SK-N-SH (cell line): ENCODE results near the gene NKG7. TPM values are rescaled to one million over a fixed set of nuclear protein-coding genes. Genes with fewer than 3 reads are reported as not detected.
"Not testable (repeated sequence)": the region's sequence is repeated elsewhere in the genome, so short reads cannot be mapped to it uniquely, and the experiment has no call there.

Source experiments
- CTCF ChIA-PET: fragments of 300-600, 350-600 bp; formaldehyde crosslinking; extraction: SDS; loops from one replicate; lab custom pipeline; 2021; lab: Yijun Ruan, JAX
- POLR2A ChIA-PET: fragments of 350-600 bp; sonication (Branson Sonifier 250); formaldehyde crosslinking; extraction: SDS; loops from one replicate; lab custom pipeline; 2020; ENCODE audit warnings: antibody characterized with exemption, inconsistent platforms; lab: Yijun Ruan, JAX
- DNase-seq: peaks from one replicate; pipeline ENCODE4 v3.0.0; 2012
- H2AFZ ChIP-seq: fragments of 200-600 bp; sonication (generic); 2 replicates; pipeline ENCODE4 v1.8.1; 2016; ENCODE audit warnings: antibody characterized with exemption, mild to moderate bottlenecking, low read depth
- H3F3A ChIP-seq: fragments of 200-600 bp; sonication (generic); replicated peaks from 2 replicates; pipeline ENCODE3; 2016; ENCODE audit warnings: antibody characterized with exemption, mild to moderate bottlenecking; ENCODE audit not compliant: insufficient read depth
- H3K27ac ChIP-seq, 2 experiments: fragments of 200-500 bp in 1 of 2; fragments of 200-600 bp in 1 of 2; sonication (Bioruptor generic) in 1 of 2; sonication (generic), shearing (Covaris generic) in 1 of 2; 2 replicates each; pipeline versions ENCODE4 v1.5.1 to v1.6.1; 2014 to 2016; ENCODE audit warnings: low read depth in 2 of 2, inconsistent platforms in 1 of 2, low read length in 1 of 2, mild to moderate bottlenecking in 1 of 2, mixed read lengths in 1 of 2
- H3K27me3 ChIP-seq: fragments of 200-600 bp; sonication (generic), shearing (Covaris generic); 2 replicates; pipeline ENCODE4 v1.6.1; 2016; ENCODE audit warnings: mixed run types; ENCODE audit not compliant: insufficient read depth
- H3K36me3 ChIP-seq, 2 experiments: fragments of 200-500 bp in 1 of 2; fragments of 200-600 bp in 1 of 2; sonication (Bioruptor generic) in 1 of 2; sonication (generic) in 1 of 2; replicated peaks in 1 of 2; 2 replicates each; pipeline versions ENCODE3 to v1.5.1; 2014 to 2016; ENCODE audit warnings: low read length in 1 of 2, mild to moderate bottlenecking in 1 of 2; ENCODE audit not compliant: insufficient read depth in 2 of 2, control insufficient read depth in 1 of 2
- H3K4me1 ChIP-seq, 2 experiments: fragments of 200-500 bp in 1 of 2; fragments of 200-600 bp in 1 of 2; sonication (Bioruptor generic) in 1 of 2; sonication (generic), shearing (Covaris generic) in 1 of 2; 2 replicates each; pipeline versions ENCODE4 v1.5.1 to v1.6.1; 2014 to 2016; ENCODE audit warnings: low read depth in 1 of 2, low read length in 1 of 2, mixed run types in 1 of 2; ENCODE audit not compliant: insufficient read depth in 2 of 2, control insufficient read depth in 1 of 2
- H3K4me2 ChIP-seq: fragments of 200-600 bp; sonication (generic), shearing (Covaris generic); 2 replicates; pipeline ENCODE4 v1.6.1; 2017; ENCODE audit warnings: mixed run types
- H3K4me3 ChIP-seq, 2 experiments: fragments of 200-500 bp in 1 of 2; fragments of 200-600 bp in 1 of 2; sonication (Bioruptor generic) in 1 of 2; sonication (generic), shearing (Covaris generic) in 1 of 2; 2 replicates each; pipeline versions ENCODE4 v1.5.1 to v1.8.1; 2014 to 2016; ENCODE audit warnings: low read depth in 2 of 2, inconsistent platforms in 1 of 2, low read length in 1 of 2, mild to moderate bottlenecking in 1 of 2, mixed read lengths in 1 of 2, moderate library complexity in 1 of 2
- H3K79me2 ChIP-seq: fragments of 200-600 bp; sonication (generic); 2 replicates; pipeline ENCODE4 v1.8.1; 2017; ENCODE audit warnings: mild to moderate bottlenecking; ENCODE audit not compliant: insufficient read depth
- H3K9ac ChIP-seq: fragments of 200-600 bp; sonication (generic); 2 replicates; pipeline ENCODE4 v1.6.1; 2017; ENCODE audit warnings: mixed run types
- H3K9me2 ChIP-seq: fragments of 200-600 bp; sonication (generic); 2 replicates; pipeline ENCODE4 v1.6.1; 2017; ENCODE audit warnings: mixed run types
- H3K9me3 ChIP-seq: fragments of 200-600 bp; sonication (generic); 2 replicates; pipeline ENCODE4 v1.6.1; 2017; ENCODE audit warnings: mixed run types, mild to moderate bottlenecking, moderate library complexity
- H4K20me1 ChIP-seq: fragments of 200-600 bp; sonication (generic); 2 replicates; pipeline ENCODE4 v1.6.1; 2017; ENCODE audit warnings: mild to moderate bottlenecking, mixed run types; ENCODE audit not compliant: insufficient read depth
- ELF1 ChIP-seq: IDR thresholded peaks from 2 replicates; pipeline ENCODE4 v1.4.0; 2012
- GABPA ChIP-seq: IDR thresholded peaks from 2 replicates; pipeline ENCODE4 v1.4.0; 2012; ENCODE audit warnings: low read depth, mild to moderate bottlenecking
- IRF3 ChIP-seq: fragments of 150-350 bp; IDR thresholded peaks from 2 replicates; pipeline ENCODE4 v1.6.1; 2016; ENCODE audit warnings: mild to moderate bottlenecking, low read depth, low read length
- MEF2A ChIP-seq: IDR thresholded peaks from 2 replicates; pipeline ENCODE4 v1.4.0; 2012; ENCODE audit warnings: low read depth, borderline replicate concordance
- REST ChIP-seq: IDR thresholded peaks from 2 replicates; pipeline ENCODE4 v1.6.1; 2012; ENCODE audit warnings: mild to moderate bottlenecking, low read depth, low read length, moderate library complexity
- RFX5 ChIP-seq: IDR thresholded peaks from 2 replicates; pipeline ENCODE4 v1.6.1; 2012; ENCODE audit warnings: mild to moderate bottlenecking, improper control_type of control experiment, low read length
- SIN3A ChIP-seq: IDR thresholded peaks from 2 replicates; pipeline ENCODE4 v1.6.1; 2012; ENCODE audit warnings: low read depth, mild to moderate bottlenecking, low read length, moderate library complexity, borderline replicate concordance
- YY1 ChIP-seq: IDR thresholded peaks from 2 replicates; pipeline ENCODE4 v1.4.0; 2012; ENCODE audit warnings: low read depth, mild to moderate bottlenecking
- ZBTB33 ChIP-seq: IDR thresholded peaks from 2 replicates; pipeline ENCODE4 v1.4.0; 2012; ENCODE audit warnings: low read depth, borderline replicate concordance
- WGBS: methylation state at CpG from one replicate; pipeline ENCODE4 v1.1.6; 2017; ENCODE audit warnings: low lambda C conversion rate; 5-methylcytosine and 5-hydroxymethylcytosine counted together
- polyA plus RNA-seq, 3 experiments: library from polyadenylated mRNA; depleted of rRNA; stranded (reverse); fragments of >200 nt; gene quantifications; 2 replicates each; pipeline ENCODE4 v1.2.3, GENCODE V29; 2012
- TF ChIP-seq, protein P1 (sequence below): IDR thresholded peaks from 2 replicates; pipeline ENCODE4 v1.4.0; 2012; ENCODE audit warnings: low read depth, borderline replicate concordance
- TF ChIP-seq, protein P2 (sequence below): IDR thresholded peaks from 2 replicates; pipeline ENCODE4 v1.4.0; 2012; ENCODE audit warnings: low read depth
- TF ChIP-seq, protein P3 (sequence below): IDR thresholded peaks from 2 replicates; pipeline ENCODE4; 2012

The NKG7 gene
- polyA plus RNA-seq, 1 of the 3 experiments (the other 2 are of a cell fraction), result not detected

DNA sequence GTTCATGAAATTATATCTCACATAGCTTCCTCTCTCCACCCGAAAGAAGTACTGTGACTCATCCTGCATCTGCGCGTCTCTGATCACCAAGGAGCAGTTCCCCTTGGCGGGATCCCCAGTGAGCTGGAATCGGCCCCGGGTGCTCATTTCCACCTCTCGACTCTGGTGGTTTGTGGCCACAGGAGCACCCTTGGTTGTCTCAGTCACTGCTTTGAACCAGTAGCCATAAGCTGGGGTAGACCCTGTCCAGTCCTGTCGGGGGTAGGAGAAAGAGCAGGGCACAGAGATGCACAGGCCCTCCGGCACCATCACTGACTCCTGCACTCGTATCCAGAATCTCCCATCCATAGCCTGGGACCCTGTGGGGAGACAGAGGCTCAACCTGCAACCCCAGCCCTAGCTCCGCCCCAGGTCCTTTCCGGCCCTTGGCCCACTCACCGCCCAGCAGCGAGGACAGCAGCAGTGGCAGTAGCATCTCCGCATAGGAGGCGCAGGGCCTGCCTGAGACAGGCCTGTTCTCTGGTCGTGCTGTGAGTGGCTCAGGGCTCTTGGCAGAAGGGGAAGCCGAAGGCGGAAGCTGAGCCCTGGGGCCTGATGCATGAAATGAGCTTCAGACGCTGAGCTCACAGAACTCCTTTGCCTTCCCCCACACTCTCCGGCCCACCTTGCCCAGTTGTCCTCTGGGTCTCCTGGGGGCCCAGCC, 44.8 kb upstream of the NKG7 start, which contains the start of gene SIGLEC10:
SIGLEC10 (minus strand) TSS at position 536 of the 703 bp plus-strand sequence; CDS start at position 475, 61 bp downstream.
- ChIA-PET CTCF (interaction anchor here (0.6 to 2.2 kb wide), 5 partner anchors 19 to 722 kb away, joined by 3 to 9 read pairs (median 3); no protein-coding TSS in a partner anchor), POLR2A (no interaction called here)
- no peak for DNase-seq
- no peaks in the 10 kb centered on the region for H4K20me1 ChIP-seq
- TF ChIP-seq MEF2A (no peak), YY1 (no peak), ZBTB33 (no peak), ELF1 (no peak), GABPA (no peak), IRF3 (no peak), RFX5 (no peak), REST (no peak), SIN3A (no peak)
- TF ChIP-seq, protein P1, sequence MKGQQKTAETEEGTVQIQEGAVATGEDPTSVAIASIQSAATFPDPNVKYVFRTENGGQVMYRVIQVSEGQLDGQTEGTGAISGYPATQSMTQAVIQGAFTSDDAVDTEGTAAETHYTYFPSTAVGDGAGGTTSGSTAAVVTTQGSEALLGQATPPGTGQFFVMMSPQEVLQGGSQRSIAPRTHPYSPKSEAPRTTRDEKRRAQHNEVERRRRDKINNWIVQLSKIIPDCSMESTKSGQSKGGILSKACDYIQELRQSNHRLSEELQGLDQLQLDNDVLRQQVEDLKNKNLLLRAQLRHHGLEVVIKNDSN, result no peak
- TF ChIP-seq, protein P2, sequence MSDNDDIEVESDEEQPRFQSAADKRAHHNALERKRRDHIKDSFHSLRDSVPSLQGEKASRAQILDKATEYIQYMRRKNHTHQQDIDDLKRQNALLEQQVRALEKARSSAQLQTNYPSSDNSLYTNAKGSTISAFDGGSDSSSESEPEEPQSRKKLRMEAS, result no peak
- TF ChIP-seq, protein P3, sequence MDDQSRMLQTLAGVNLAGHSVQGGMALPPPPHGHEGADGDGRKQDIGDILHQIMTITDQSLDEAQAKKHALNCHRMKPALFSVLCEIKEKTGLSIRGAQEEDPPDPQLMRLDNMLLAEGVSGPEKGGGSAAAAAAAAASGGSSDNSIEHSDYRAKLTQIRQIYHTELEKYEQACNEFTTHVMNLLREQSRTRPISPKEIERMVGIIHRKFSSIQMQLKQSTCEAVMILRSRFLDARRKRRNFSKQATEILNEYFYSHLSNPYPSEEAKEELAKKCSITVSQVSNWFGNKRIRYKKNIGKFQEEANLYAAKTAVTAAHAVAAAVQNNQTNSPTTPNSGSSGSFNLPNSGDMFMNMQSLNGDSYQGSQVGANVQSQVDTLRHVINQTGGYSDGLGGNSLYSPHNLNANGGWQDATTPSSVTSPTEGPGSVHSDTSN, result no peak
- no peaks in the 10 kb centered on the region for H3K36me3 ChIP-seq
- H3K4me2 ChIP-seq, result no peak within 1 kb of the TSS
- H3K27ac ChIP-seq, result no peak within 1 kb of the TSS
- H3K79me2 ChIP-seq, result no peaks in the 10 kb centered on the region
- 27% methylated on average over 16 of the region's 21 CpGs for WGBS
- no peaks in the 10 kb centered on the region for H3K9me2 ChIP-seq
- H3K9ac ChIP-seq, result no peak within 1 kb of the TSS
- H3K4me1 ChIP-seq, result no peaks in the 10 kb centered on the region; a peak in 1 of 4 replicates
- no peak within 1 kb of the TSS for H2AFZ ChIP-seq
- H3K27me3 ChIP-seq, result peaks cover 16% of the 10 kb centered on the region; the same call in 1 of the 2 replicates
- H3K9me3 ChIP-seq, result no peaks in the 10 kb centered on the region
- H3K4me3 ChIP-seq, result no peak within 1 kb of the TSS
- no peaks in the 10 kb centered on the region for H3F3A ChIP-seq

- POLR2A ChIA-PET, H3K9ac ChIP-seq, H3K36me3 ChIP-seq, H3K4me1 ChIP-seq, DNase-seq, H3K4me2 ChIP-seq, H3K79me2 ChIP-seq, H4K20me1 ChIP-seq, H2AFZ ChIP-seq, H3K9me2 ChIP-seq, H3K9me3 ChIP-seq, H3K27ac ChIP-seq, H3F3A ChIP-seq, H3K4me3 ChIP-seq: not testable (repeated sequence)
- H3K27me3 ChIP-seq, result peaks cover 16% of the 10 kb centered on the region; the same call in 1 of the 2 replicates
- 27% methylated on average over 6 of the region's 15 CpGs for WGBS
- CTCF ChIA-PET, result interaction anchor here (0.9 to 1.9 kb wide), 3 partner anchors 23 to 99 kb away, joined by 3 to 4 read pairs (median 3); no protein-coding TSS in a partner anchor
These were observed 44.0 kb upstream of the NKG7 start for GRCh38 chr19:51416422-51416821.
